Measurements from ENCODE around the gene ABR.

Gene ABR

GRCh38 chr17:1039511-1040215 lies 140.1 kb downstream of the ABR start:
- H3K4me3 ChIP-seq (ENCODE audit: low read depth, low read length), result no peak overlapping the region
- DNase-seq (ENCODE audit: low read depth), result peak; percentile 41
- no peak for TF ChIP-seq POLR2A (IDR thresholded peaks at IDR 0.05; ENCODE audit: extremely low read depth, insufficient read length)
- TF ChIP-seq MAX (IDR thresholded peaks at IDR 0.05; ENCODE audit: low read depth, low read length), result 0 out of 2 replicates have a peak, but pooled peaks have one; percentile 6

- no peak for TF ChIP-seq MYC (IDR thresholded peaks at IDR 0.05; ENCODE audit: low read depth, low read length)
- no peak for TF ChIP-seq CTCF (IDR thresholded peaks at IDR 0.05; ENCODE audit: low read depth, low read length)
- no peak for TF ChIP-seq MAX (IDR thresholded peaks at IDR 0.05; ENCODE audit: low read depth, low read length)
- no peak for TF ChIP-seq POLR2A (IDR thresholded peaks at IDR 0.05; ENCODE audit: extremely low read depth, insufficient read length)
- DNase-seq (ENCODE audit: low read depth), result no peak
- H3K4me3 ChIP-seq (ENCODE audit: low read depth, low read length), result no peak overlapping the region
Observed at GRCh38 chr17:1039123-1039507, 140.7 kb downstream of the ABR start.

- DNase-seq (ENCODE audit: low read depth), result no peak
- no peak overlapping the region for H3K4me3 ChIP-seq (ENCODE audit: low read depth, low read length)
- TF ChIP-seq POLR2A (IDR thresholded peaks at IDR 0.05; ENCODE audit: extremely low read depth, insufficient read length), result no peak
- no peak for TF ChIP-seq MAX (IDR thresholded peaks at IDR 0.05; ENCODE audit: low read depth, low read length)
- TF ChIP-seq CTCF (IDR thresholded peaks at IDR 0.05; ENCODE audit: low read depth, low read length), result no peak
- no peak for TF ChIP-seq MYC (IDR thresholded peaks at IDR 0.05; ENCODE audit: low read depth, low read length)
Observed at GRCh38 chr17:1038459-1039122, 141.2 kb downstream of the ABR start.

- TF ChIP-seq POLR2A (IDR thresholded peaks at IDR 0.05; ENCODE audit: extremely low read depth, insufficient read length), result no peak
- TF ChIP-seq MAX (IDR thresholded peaks at IDR 0.05; ENCODE audit: low read depth, low read length), result no peak
- TF ChIP-seq CTCF (IDR thresholded peaks at IDR 0.05; ENCODE audit: low read depth, low read length), result no peak
- TF ChIP-seq MYC (IDR thresholded peaks at IDR 0.05; ENCODE audit: low read depth, low read length), result no peak
- no peak overlapping the region for H3K4me3 ChIP-seq (ENCODE audit: low read depth, low read length)
- DNase-seq (ENCODE audit: low read depth), result no peak
Observed at GRCh38 chr17:1037238-1037879, 142.4 kb downstream of the ABR start.

- no peak overlapping the region for H3K4me3 ChIP-seq (ENCODE audit: low read depth, low read length)
- no peak for DNase-seq (ENCODE audit: low read depth)
Observed at GRCh38 chr17:1036845-1037237, 142.9 kb downstream of the ABR start.

More at GRCh38 chr17:1036845-1037237, 142.9 kb downstream of the ABR start:
- no peak for TF ChIP-seq MAX (IDR thresholded peaks at IDR 0.05; ENCODE audit: low read depth, low read length)
- TF ChIP-seq POLR2A (IDR thresholded peaks at IDR 0.05; ENCODE audit: extremely low read depth, insufficient read length), result no peak
- no peak for TF ChIP-seq MYC (IDR thresholded peaks at IDR 0.05; ENCODE audit: low read depth, low read length)
- TF ChIP-seq CTCF (IDR thresholded peaks at IDR 0.05; ENCODE audit: low read depth, low read length), result no peak

All from NB4 (cell line).